ENCODE results near the gene SPANXA1. TPM values are rescaled to one million over a fixed set of nuclear protein-coding genes. Genes with fewer than 3 reads are reported as not detected.
"Not testable (repeated sequence)": the region's sequence is repeated elsewhere in the genome, so short reads cannot be mapped to it uniquely, and the experiment has no call there.

SPANXA1 gene
- not detected for total RNA-seq

- not testable (repeated sequence) for H3K9me3 Mint-ChIP-seq; DNase-seq (ENCODE audit: low spot score in 2 of 2); H3K36me3 Mint-ChIP-seq; H3K27ac Mint-ChIP-seq; ATAC-seq
Observed at GRCh38 chrX:141584638-141585037, at the start of gene SPANXA1. SPANXA1 (minus strand) TSS chrX:141584738; CDS start chrX:141584678, 60 bp downstream.

- no peak for DNase-seq (ENCODE audit: low spot score in 2 of 2)
- peaks cover 0 to 14% of the 10 kb centered on the region in 2 donors for H3K9me3 Mint-ChIP-seq
- no peaks in the 10 kb centered on the region for H3K36me3 Mint-ChIP-seq
- no peak for ATAC-seq
- no peak overlapping the region for H3K27ac Mint-ChIP-seq
Observed at GRCh38 chrX:141632124-141632523, 47.6 kb upstream of the SPANXA1 start.

- no peak overlapping the region for H3K27ac Mint-ChIP-seq
- ATAC-seq = no peak
- DNase-seq (ENCODE audit: low spot score in 2 of 2) = no peak
- peaks cover 6 to 10% of the 10 kb centered on the region in 2 donors for H3K9me3 Mint-ChIP-seq
- H3K36me3 Mint-ChIP-seq = peaks cover 0 to 2% of the 10 kb centered on the region in 2 donors
Observed at GRCh38 chrX:141619336-141619735, 34.8 kb upstream of the SPANXA1 start.

- Mint-ChIP-seq H3K9me3 (peaks cover 3 to 4% of the 10 kb centered on the region in 2 donors), H3K36me3 (no peaks in the 10 kb centered on the region), H3K27ac (no peak overlapping the region)
- DNase-seq (ENCODE audit: low spot score in 2 of 2) = no peak
- no peak for ATAC-seq
Observed at GRCh38 chrX:141609111-141609510, 24.6 kb upstream of the SPANXA1 start.

- ATAC-seq; DNase-seq (ENCODE audit: low spot score in 2 of 2); H3K27ac Mint-ChIP-seq; H3K36me3 Mint-ChIP-seq; H3K9me3 Mint-ChIP-seq: not testable (repeated sequence)
Observed at GRCh38 chrX:141589408-141589807, 4.9 kb upstream of the SPANXA1 start, which contains the start of gene SPANXA2. SPANXA2 (plus strand) TSS chrX:141589708; CDS start chrX:141589768, 60 bp downstream.

GRCh38 chrX:141542551-141542950 lies 42.0 kb downstream of the SPANXA1 start:
- not testable (repeated sequence) for H3K9me3 Mint-ChIP-seq; H3K27ac Mint-ChIP-seq; DNase-seq (ENCODE audit: low spot score in 2 of 2)

More at GRCh38 chrX:141542551-141542950, 42.0 kb downstream of the SPANXA1 start:
- H3K36me3 Mint-ChIP-seq, ATAC-seq: not testable (repeated sequence)

Other genes starting within 250 kb of the SPANXA1 start
- gene SPANXA2, start 5.0 kb upstream of the SPANXA1 start, total RNA-seq = not detected
- not detected for gene SPANXD, start 114.0 kb upstream of the SPANXA1 start, total RNA-seq

Data from activated naive CD4-positive, alpha-beta T cell treated with anti-CD3 and anti-CD28 coated beads, Interleukin-2, amount 50 U/mL, for 72 hours (primary cell).